Stimulated activated effector memory CD8-positive, alpha-beta T cell treated with anti-CD3 and anti-CD28 coated beads, Interleukin-12 subunit alpha, Interleukin-12 subunit beta, amount 100 ng/mL, for 72 hours (primary cell): ENCODE results near the gene HPCAL1.

Source experiments
- ATAC-seq: fragments of 150-1000 bp; cut with Tn5 transposase; 2 replicates; pipeline ENCODE4 v1.10.0; 2021
- DNase-seq, 2 donors: peaks; one replicate each; pipeline ENCODE4 v3.0.0; 2021 to 2022; ENCODE audit warnings: low spot score in 2 of 2
- H3K27ac Mint-ChIP-seq: one replicate; pipeline ENCODE4 v1.8.0; 2022; ENCODE audit warnings: mild to moderate bottlenecking, mixed read lengths
- H3K36me3 Mint-ChIP-seq: one replicate; pipeline ENCODE4 v1.8.0; 2022; ENCODE audit warnings: mild to moderate bottlenecking, mixed read lengths
- H3K4me1 Mint-ChIP-seq: one replicate; pipeline ENCODE4 v1.8.0; 2022; ENCODE audit warnings: mixed read lengths
- H3K4me3 Mint-ChIP-seq: one replicate; pipeline ENCODE4 v1.8.0; 2022; ENCODE audit warnings: mild to moderate bottlenecking, mixed read lengths
- H3K9me3 Mint-ChIP-seq: one replicate; pipeline ENCODE4 v1.8.0; 2022; ENCODE audit warnings: mixed read lengths

The HPCAL1 gene

DNA sequence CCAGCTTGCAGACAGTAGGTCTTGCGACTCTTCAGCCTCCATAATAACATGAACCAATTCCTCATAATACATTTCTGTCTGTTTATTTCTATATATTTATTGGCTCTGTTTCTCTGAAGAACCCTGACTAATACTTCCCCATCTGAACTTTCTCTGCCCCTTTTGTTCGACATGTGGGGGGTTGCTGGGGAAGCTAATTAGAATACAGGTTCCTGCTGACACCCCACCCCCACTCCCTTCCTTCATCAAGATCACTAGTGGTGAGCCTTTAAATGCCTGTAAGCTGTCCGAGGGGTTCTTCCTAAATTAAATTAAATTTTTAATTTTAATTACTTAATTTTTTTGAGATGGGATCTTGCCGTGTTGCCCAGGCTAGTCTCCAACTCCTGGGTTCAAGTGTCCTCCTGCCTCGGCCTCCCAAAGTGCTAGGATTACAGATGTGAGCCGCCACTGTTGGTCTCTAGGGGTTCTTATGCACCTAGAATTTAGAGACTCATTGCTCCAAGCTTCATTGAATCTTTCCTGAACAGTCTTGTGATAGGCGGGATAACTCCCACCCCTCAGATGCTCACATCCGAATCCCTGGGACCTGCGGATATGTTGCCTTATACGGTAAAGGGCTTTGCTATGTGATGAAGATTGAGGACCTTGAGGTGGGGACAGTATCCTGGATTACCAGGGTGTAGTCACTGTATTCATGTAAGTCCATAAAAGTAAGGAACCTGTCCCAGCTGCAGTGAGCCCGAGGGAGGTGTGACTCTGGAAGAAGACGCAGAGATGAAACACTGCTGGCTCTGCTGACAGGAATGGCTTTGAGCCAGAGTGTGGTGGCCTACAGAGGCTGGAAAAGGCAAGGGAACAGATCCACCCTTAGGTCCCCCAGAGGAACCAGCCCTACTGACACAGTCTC is 26.2 kb downstream of the HPCAL1 start:
- no peak for ATAC-seq
- no peaks in the 10 kb centered on the region for H3K9me3 Mint-ChIP-seq
- peak overlapping the region; percentile 96 for H3K4me3 Mint-ChIP-seq
- peak overlapping the region; percentile 98 for H3K27ac Mint-ChIP-seq
- DNase-seq, result no peak
- peaks cover 90% of the 10 kb centered on the region for H3K4me1 Mint-ChIP-seq
- H3K36me3 Mint-ChIP-seq, result peaks cover 30% of the 10 kb centered on the region

GRCh38 chr2:10329580-10329879 is 26.8 kb downstream of the HPCAL1 start:
- peaks cover 90% of the 10 kb centered on the region for H3K4me1 Mint-ChIP-seq
- ATAC-seq (no peak), DNase-seq (peak in 1 of 2 donors; percentile 57)
- peaks cover 30% of the 10 kb centered on the region for H3K36me3 Mint-ChIP-seq
- no peaks in the 10 kb centered on the region for H3K9me3 Mint-ChIP-seq
- H3K4me3 Mint-ChIP-seq, result peak overlapping the region; percentile 96
- peak overlapping the region; percentile 98 for H3K27ac Mint-ChIP-seq

DNA sequence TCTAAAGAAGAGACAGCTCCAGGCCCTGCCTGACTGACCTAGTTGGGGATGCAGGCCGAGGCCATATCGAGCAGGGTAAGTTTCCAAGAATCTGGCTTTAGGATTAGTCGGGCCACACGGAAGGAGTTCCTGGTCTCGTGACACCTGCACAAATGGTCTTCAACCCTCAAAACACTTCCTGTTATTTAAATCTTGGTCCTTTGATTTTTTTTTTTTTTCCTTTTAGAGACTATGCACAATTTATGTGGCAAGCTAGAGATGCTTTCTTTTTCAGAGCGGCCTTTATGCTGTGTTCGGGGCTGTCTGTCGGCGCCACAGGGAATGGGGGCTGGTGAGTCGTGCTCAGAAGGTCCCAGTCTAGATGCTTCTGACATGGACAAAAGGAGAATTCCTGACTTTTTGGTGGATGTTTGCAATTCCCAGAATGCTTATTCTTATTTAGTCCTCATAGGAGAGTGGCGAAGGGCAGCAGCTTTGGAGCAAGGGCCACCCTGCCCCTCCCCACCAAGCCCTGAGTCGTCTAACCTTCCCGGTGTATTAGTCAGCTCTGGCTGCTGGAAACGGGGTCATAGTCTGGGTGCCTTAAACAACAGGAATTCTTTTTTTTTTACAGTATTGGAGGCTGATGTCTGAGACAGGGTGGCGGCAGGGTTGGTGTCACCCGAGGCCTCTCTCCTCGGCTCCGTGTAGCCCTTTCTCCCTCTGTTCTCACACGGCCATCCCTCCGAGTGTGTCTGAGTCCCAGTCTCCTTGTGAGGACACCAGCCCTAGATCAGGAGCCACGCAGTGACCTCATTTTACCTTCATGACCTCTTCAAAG is 27.4 kb downstream of the HPCAL1 start:
- peaks cover 92% of the 10 kb centered on the region for H3K4me1 Mint-ChIP-seq
- DNase-seq, result peak in 1 of 2 donors; percentile 55

DNA sequence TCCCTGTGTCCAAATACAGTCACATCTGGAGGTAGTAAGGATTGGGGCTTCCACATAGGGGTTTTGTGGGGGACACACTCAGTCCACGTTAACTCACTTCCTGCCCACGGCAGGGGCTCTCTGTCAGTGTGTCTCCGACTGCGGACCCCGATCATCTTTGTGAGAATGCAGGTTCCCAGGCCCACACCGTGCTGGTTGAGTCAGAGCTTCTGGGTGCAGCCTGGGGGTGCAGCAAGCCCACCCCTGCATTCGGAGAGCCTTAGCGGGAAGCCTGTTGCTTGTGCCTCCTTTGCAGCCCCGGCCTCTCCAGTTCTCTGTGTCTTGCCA is 28.0 kb downstream of the HPCAL1 start:
- ATAC-seq, result no peak
- H3K4me1 Mint-ChIP-seq, result peaks cover 89% of the 10 kb centered on the region
- H3K9me3 Mint-ChIP-seq, result no peaks in the 10 kb centered on the region
- no peak for DNase-seq
- peak overlapping the region; percentile 96 for H3K4me3 Mint-ChIP-seq
- H3K36me3 Mint-ChIP-seq, result peaks cover 38% of the 10 kb centered on the region
- peak overlapping the region; percentile 98 for H3K27ac Mint-ChIP-seq

More for the DNA sequence above, 27.4 kb downstream of the HPCAL1 start:
- peak overlapping the region; percentile 96 for H3K4me3 Mint-ChIP-seq
- peaks cover 36% of the 10 kb centered on the region for H3K36me3 Mint-ChIP-seq
- H3K9me3 Mint-ChIP-seq, result no peaks in the 10 kb centered on the region
- ATAC-seq, result no peak
- H3K27ac Mint-ChIP-seq, result peak overlapping the region; percentile 98

DNA sequence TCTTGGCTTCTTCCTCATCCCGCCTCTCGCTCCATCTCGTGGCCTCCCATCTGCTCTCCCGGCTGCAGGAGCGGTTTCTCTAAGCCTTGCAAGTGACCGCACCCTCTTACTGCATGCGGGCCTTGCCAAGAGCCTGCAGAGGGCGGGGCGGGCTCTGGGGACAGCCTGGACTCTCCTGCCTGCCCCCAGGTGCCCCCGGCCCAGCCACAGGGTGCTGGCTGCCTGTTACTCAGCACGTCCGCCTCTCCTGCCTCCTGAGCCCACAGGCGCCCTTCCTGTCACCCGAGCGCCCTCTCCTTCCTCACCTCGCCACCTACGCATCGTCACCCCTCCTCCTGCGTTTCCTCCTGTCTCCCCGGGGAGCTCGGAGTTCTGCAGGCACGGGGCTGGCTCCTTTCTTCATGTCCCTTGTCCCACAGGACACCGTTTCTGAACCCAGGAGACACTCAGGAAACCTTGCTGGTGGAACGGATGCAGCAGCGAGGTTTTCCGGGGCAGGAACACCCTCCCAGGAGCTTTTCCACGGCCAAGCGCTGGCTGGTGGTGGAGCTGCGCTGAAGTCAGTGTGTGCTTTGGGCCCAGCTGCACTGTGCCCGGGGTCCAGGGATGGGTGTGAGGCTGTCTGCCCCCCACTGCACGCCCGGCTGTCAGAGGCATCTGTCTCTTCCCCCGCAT is 28.5 kb downstream of the HPCAL1 start:
- DNase-seq, result peak; percentile 53 to 81
- peak; percentile 75 for ATAC-seq
- H3K4me1 Mint-ChIP-seq, result peaks cover 84% of the 10 kb centered on the region
- peak overlapping the region; percentile 96 for H3K4me3 Mint-ChIP-seq
- H3K27ac Mint-ChIP-seq, result peak overlapping the region; percentile 98
- H3K9me3 Mint-ChIP-seq, result no peaks in the 10 kb centered on the region
- peaks cover 38% of the 10 kb centered on the region for H3K36me3 Mint-ChIP-seq

DNA sequence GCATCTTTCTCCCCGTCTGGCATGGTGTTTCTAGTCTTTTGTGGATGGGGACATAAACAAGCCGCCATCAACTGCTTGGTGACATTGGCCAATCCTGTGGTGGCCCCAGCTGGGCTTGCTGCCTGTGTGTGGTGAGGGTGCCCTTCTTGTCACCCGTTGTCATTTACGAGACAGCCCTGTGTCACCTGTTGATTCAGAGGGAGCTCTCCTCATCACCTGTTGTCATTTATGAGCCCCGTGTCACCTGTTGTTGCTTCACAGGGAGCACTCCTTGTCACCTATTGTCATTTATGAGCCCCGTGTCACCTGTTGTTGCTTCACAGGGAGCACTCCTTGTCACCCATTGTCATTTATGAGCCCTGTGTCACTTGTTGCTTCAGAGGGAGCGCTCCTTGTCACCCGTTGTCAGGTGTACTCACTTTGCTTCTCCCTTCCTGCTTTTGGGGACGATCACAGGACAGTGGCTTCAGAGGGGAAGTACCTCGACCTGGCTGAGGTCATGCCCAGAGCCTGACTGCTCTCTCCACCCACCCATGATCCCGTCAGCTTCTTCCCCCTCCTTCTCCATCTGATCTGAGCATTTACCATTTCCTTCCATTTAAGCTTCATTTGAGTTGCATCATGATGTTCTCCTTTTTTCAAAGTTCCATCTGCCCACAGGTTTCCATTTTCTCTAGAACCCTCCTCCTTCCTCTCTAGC is 29.1 kb downstream of the HPCAL1 start:
- ATAC-seq (peak; percentile 78), DNase-seq (peak; percentile 26 to 66)
- Mint-ChIP-seq H3K4me3 (peak overlapping the region; percentile 96), H3K27ac (peak overlapping the region; percentile 98), H3K9me3 (no peaks in the 10 kb centered on the region), H3K36me3 (peaks cover 38% of the 10 kb centered on the region), H3K4me1 (peaks cover 78% of the 10 kb centered on the region)

DNA sequence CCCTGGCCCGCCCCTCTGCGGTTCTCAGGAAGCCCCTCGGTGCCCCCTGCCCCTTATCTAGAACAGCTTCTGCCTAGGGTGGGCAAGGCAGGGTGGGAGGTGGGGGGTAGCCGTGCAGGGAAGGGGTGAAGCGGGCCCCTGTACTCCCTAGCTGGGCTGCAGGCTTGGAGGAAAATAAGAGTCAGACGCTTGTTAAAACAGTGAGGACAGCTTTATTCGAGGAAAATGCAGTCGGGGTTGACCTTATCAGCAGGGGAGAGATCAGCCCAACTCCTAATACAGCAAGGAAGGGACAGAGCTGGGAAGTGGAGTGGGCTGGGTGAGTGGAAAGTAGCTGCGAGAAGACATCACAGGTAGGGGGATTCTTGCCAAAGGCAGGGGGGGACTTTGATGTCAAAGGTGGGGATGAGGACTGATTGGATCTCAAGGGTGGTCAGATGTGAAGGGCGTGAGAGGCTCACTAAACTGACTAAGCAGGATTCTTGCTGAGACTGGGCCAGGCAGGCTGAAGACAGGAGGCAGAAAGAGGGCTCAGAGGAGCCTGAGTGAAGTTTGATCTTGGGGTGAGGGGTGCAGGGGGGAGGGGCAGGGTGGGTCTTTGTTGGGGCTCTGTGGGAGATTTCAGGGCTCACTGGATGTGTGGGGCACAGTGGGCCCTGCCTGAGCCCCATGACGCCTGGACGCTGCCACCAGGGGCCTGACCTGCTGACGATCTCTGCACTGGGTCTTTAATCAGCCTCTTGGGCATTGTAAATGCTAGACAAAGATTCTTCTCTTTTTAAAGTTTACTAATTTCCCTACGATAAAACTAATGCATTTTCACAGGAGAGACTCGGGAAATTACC is 29.9 kb downstream of the HPCAL1 start:
- Mint-ChIP-seq H3K27ac (peak overlapping the region; percentile 98), H3K4me3 (peak overlapping the region; percentile 96), H3K9me3 (no peaks in the 10 kb centered on the region), H3K36me3 (peaks cover 41% of the 10 kb centered on the region), H3K4me1 (peaks cover 74% of the 10 kb centered on the region)
- no peak for DNase-seq
- ATAC-seq, result no peak

GRCh38 chr2:10333247-10333613 is 30.5 kb downstream of the HPCAL1 start:
- Mint-ChIP-seq H3K27ac (peak overlapping the region; percentile 98), H3K4me1 (peaks cover 74% of the 10 kb centered on the region), H3K36me3 (peaks cover 47% of the 10 kb centered on the region), H3K9me3 (no peaks in the 10 kb centered on the region), H3K4me3 (peak overlapping the region; percentile 96)
- DNase-seq (no peak), ATAC-seq (no peak)

DNA sequence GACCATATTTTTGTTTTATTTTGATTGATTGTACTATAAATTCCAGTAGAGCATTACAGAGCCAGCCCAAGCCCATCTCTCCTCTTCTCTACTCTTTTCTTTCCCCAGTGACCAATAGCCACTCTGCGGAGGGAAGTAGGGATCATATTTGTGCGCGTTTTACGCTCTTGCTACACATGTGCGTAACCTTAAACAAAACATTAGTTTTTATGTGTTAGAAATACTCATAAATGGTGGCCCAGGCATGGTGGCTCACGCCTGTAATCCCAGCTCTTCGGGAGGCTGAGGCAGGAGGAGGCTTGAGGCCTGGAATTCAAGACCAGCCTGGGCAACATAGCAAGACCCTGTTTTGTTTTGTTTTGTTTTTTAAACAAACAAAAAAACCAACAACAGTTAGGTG is 31.3 kb downstream of the HPCAL1 start:
- ATAC-seq (no peak), DNase-seq (no peak)
- Mint-ChIP-seq H3K4me1 (peaks cover 74% of the 10 kb centered on the region), H3K36me3 (peaks cover 50% of the 10 kb centered on the region), H3K9me3 (no peaks in the 10 kb centered on the region), H3K27ac (peak overlapping the region; percentile 98), H3K4me3 (peak overlapping the region; percentile 96)

GRCh38 chr2:10335046-10335840 is 32.5 kb downstream of the HPCAL1 start:
- no peak overlapping the region for H3K4me3 Mint-ChIP-seq
- peaks cover 70% of the 10 kb centered on the region for H3K4me1 Mint-ChIP-seq
- H3K27ac Mint-ChIP-seq, result no peak overlapping the region
- peaks cover 51% of the 10 kb centered on the region for H3K36me3 Mint-ChIP-seq
- ATAC-seq (no peak), DNase-seq (no peak)
- no peaks in the 10 kb centered on the region for H3K9me3 Mint-ChIP-seq

- Mint-ChIP-seq H3K4me1 (peaks cover 70% of the 10 kb centered on the region), H3K36me3 (peaks cover 42% of the 10 kb centered on the region), H3K9me3 (no peaks in the 10 kb centered on the region), H3K27ac (no peak overlapping the region), H3K4me3 (no peak overlapping the region)
- ATAC-seq (no peak), DNase-seq (no peak)
Measured at GRCh38 chr2:10336283-10336682, 33.6 kb downstream of the HPCAL1 start.

DNA sequence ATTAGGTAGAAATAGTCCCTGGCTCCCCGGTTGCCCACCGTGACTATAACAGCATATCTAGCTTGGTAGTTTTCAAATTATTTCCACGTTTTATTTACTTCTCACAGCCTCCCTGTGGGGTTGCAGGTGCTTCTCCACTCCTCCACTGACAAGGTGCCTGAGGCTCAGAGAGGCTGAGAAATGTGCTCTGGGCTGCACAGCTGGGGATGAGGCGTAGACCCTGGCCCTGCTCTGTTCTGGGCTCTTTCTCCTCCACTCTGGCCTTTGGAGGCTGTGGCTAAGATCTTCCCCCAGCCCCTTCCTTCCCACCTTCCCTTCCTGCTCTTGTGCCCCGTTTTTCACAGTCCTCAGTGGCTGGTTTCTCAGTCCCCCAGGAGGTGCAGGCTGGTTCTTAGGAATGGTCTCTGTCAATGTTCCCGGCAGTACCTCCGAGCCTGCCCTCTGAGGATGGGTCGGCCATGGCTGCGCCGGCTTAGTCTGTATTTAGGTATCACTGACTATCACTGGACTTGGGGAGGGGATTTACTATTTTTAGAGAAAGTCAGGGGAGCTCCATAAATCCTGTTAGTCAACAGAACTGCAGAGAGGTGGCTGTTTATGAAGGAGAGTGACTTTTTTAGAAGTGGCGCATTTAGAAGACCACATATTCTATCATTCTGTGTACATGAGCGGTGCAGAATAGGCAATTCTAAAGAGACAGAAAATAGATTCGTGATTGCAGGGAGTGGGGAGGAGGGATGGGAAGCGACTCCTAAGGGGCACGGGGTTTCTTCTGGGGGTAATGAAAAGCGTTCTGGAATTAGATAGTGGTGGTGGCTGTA is 35.0 kb downstream of the HPCAL1 start:
- Mint-ChIP-seq H3K4me3 (no peak overlapping the region), H3K4me1 (peaks cover 56% of the 10 kb centered on the region)

More for the DNA sequence above, 35.0 kb downstream of the HPCAL1 start:
- Mint-ChIP-seq H3K27ac (peak overlapping the region; percentile 75), H3K9me3 (no peaks in the 10 kb centered on the region), H3K36me3 (peaks cover 32% of the 10 kb centered on the region)
- no peak for DNase-seq
- ATAC-seq, result no peak
